WTC11 (cell line): ENCODE data around the gene ITGAV. TPM values are rescaled to one million over a fixed set of nuclear protein-coding genes. Genes with fewer than 3 reads are reported as not detected.
A peak's percentile ranks its signal among the peaks of the same experiment; 100 is the strongest.

ENCODE experiments used
- ATAC-seq: fragments of 200-7000 bp; cut with Tn5 transposase; 2 replicates; pipeline ENCODE4 v1.10.0; 2021; ENCODE audit warnings: mild to moderate bottlenecking, moderate library complexity
- CTCF ChIA-PET: fragments of 300-600 bp; sonication (Branson Sonifier 250); formaldehyde crosslinking; loops from one replicate; lab custom pipeline; 2021; ENCODE audit warnings: antibody characterized with exemption; lab: Charles Lee
- POLR2A ChIA-PET: fragments of 350-600 bp; sonication (Branson Sonifier 250); formaldehyde crosslinking; loops from one replicate; lab custom pipeline; 2021; ENCODE audit warnings: antibody characterized with exemption; lab: Charles Lee
- DNase-seq: peaks from one replicate; pipeline ENCODE4 v3.0.0; 2021; ENCODE audit warnings: low spot score
- H3K27ac Mint-ChIP-seq: 2 replicates; pipeline ENCODE4 v1.8.0; 2021; ENCODE audit warnings: mixed read lengths
- H3K27me3 Mint-ChIP-seq: 2 replicates; pipeline ENCODE4 v1.8.0; 2021; ENCODE audit warnings: low read depth, mild to moderate bottlenecking, moderate library complexity, mixed read lengths
- H3K36me3 Mint-ChIP-seq: 2 replicates; pipeline ENCODE4 v1.8.0; 2021; ENCODE audit warnings: mixed read lengths
- H3K4me1 Mint-ChIP-seq: 2 replicates; pipeline ENCODE4 v1.8.0; 2022; ENCODE audit warnings: mixed read lengths
- H3K4me3 Mint-ChIP-seq: 2 replicates; pipeline ENCODE4 v1.8.0; 2021; ENCODE audit warnings: mild to moderate bottlenecking, moderate library complexity, mixed read lengths
- H3K9me3 Mint-ChIP-seq: 2 replicates; pipeline ENCODE4 v1.8.0; 2021; ENCODE audit warnings: mixed read lengths
- GRHL2 ChIP-seq: fragments of 250-450 bp; sonication (Bioruptor Pico); IDR thresholded peaks from 2 replicates; pipeline ENCODE4 v1.8.0; 2022; ENCODE audit warnings: mild to moderate bottlenecking, moderate library complexity; ENCODE audit not compliant: insufficient replicate concordance, severe bottlenecking
- JAZF1 ChIP-seq: fragments of 250-450 bp; sonication (Bioruptor Pico); IDR thresholded peaks from 2 replicates; pipeline ENCODE4 v1.9.0; 2021; ENCODE audit warnings: moderate library complexity, mild to moderate bottlenecking, inconsistent platforms
- MYBL2 ChIP-seq: sonication (generic); formaldehyde crosslinking; IDR thresholded peaks from 2 replicates; pipeline ENCODE4 v1.8.1; 2023; ENCODE audit warnings: mild to moderate bottlenecking, moderate library complexity, missing genetic modification reagents
- NR2C2 ChIP-seq: sonication (generic); formaldehyde crosslinking; IDR thresholded peaks from 2 replicates; pipeline ENCODE4 v1.8.0; 2022; ENCODE audit warnings: mild to moderate bottlenecking, missing genetic modification reagents
- PRRX2 ChIP-seq: fragments of 250-450 bp; sonication (Bioruptor Pico); IDR thresholded peaks from 2 replicates; pipeline ENCODE4 v1.8.0; 2021; ENCODE audit warnings: mild to moderate bottlenecking
- RORB ChIP-seq: fragments of 250-450 bp; sonication (Bioruptor Pico); IDR thresholded peaks from 2 replicates; pipeline ENCODE4 v1.9.0; 2021; ENCODE audit warnings: mild to moderate bottlenecking
- SOX15 ChIP-seq: fragments of 250-450 bp; sonication (Bioruptor Pico); IDR thresholded peaks from 2 replicates; pipeline ENCODE4 v1.9.0; 2021; ENCODE audit warnings: mild to moderate bottlenecking
- TEAD4 ChIP-seq: sonication (generic); formaldehyde crosslinking; IDR thresholded peaks from 2 replicates; pipeline ENCODE4 v1.8.0; 2022; ENCODE audit warnings: mild to moderate bottlenecking, missing genetic modification reagents
- ZNF219 ChIP-seq: sonication (generic); formaldehyde crosslinking; IDR thresholded peaks from 2 replicates; pipeline ENCODE4 v1.8.0; 2023; ENCODE audit warnings: missing genetic modification reagents, mild to moderate bottlenecking, borderline replicate concordance
- ZNF396 ChIP-seq: fragments of 250-450 bp; sonication (Bioruptor Pico); IDR thresholded peaks from 2 replicates; pipeline ENCODE4 v1.8.0; 2021; ENCODE audit warnings: mild to moderate bottlenecking, moderate library complexity, borderline replicate concordance
- total RNA-seq: library from RNA; stranded (reverse); gene quantifications from 3 replicates; pipeline ENCODE4 v1.2.3, GENCODE V29; 2021
- TF ChIP-seq, protein P1 (sequence below): sonication (generic); formaldehyde crosslinking; IDR thresholded peaks from 2 replicates; pipeline ENCODE4 v1.8.1; 2022; ENCODE audit warnings: low read depth, missing genetic modification reagents, borderline replicate concordance
- TF ChIP-seq, protein P2 (sequence below): sonication (generic); formaldehyde crosslinking; IDR thresholded peaks from 2 replicates; pipeline ENCODE4 v1.8.1; 2022; ENCODE audit warnings: mild to moderate bottlenecking, moderate library complexity, missing genetic modification reagents
- TF ChIP-seq, protein P3 (sequence below): sonication (generic); formaldehyde crosslinking; IDR thresholded peaks from 2 replicates; pipeline ENCODE4 v1.8.1; 2023; ENCODE audit warnings: mild to moderate bottlenecking, moderate library complexity, missing genetic modification reagents
- TF ChIP-seq, protein P4 (sequence below): fragments of 250-450 bp; sonication (Bioruptor Pico); IDR thresholded peaks from 2 replicates; pipeline ENCODE4 v1.8.0; 2021; ENCODE audit warnings: mild to moderate bottlenecking
- TF ChIP-seq, protein P5 (sequence below): fragments of 250-450 bp; sonication (Bioruptor Pico); IDR thresholded peaks from 2 replicates; pipeline ENCODE4 v1.9.0; 2021; ENCODE audit warnings: mild to moderate bottlenecking, borderline replicate concordance
- TF ChIP-seq, protein P6 (sequence below): fragments of 200-600 bp; IDR thresholded peaks from 2 replicates; pipeline ENCODE4 v1.8.0; 2022; ENCODE audit warnings: antibody characterized with exemption
- TF ChIP-seq, protein P7 (sequence below): fragments of 250-450 bp; sonication (Bioruptor Pico); IDR thresholded peaks from 2 replicates; pipeline ENCODE4 v1.9.0; 2021; ENCODE audit warnings: mild to moderate bottlenecking

Gene ITGAV
- total RNA-seq, 1 experiment from 2014 or later = 30.0 TPM

DNA sequence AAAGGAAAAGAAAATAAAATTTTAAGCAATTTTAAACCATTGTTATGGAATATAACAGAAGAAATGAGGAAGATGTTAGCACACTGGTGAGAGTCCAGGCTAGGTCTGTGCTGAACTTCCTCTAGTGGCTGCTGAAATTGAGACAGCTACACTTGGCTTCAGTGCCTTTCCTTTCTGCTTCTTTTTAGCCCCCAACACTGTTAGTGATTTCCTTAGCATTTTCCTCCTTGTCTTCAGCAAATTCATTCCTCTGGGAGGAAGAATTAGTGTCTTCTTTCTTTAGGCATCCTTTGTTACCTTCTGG, 47.6 kb downstream of the ITGAV start:
- no peak for TF ChIP-seq GRHL2 (CRISPR knock-in tag)
- TF ChIP-seq ZNF396 (CRISPR knock-in tag) = no peak
- TF ChIP-seq ZNF219 (CRISPR knock-in tag) = no peak
- TF ChIP-seq PRRX2 (CRISPR knock-in tag) = no peak
- TF ChIP-seq SOX15 (CRISPR knock-in tag) = no peak
- TF ChIP-seq, protein P1, sequence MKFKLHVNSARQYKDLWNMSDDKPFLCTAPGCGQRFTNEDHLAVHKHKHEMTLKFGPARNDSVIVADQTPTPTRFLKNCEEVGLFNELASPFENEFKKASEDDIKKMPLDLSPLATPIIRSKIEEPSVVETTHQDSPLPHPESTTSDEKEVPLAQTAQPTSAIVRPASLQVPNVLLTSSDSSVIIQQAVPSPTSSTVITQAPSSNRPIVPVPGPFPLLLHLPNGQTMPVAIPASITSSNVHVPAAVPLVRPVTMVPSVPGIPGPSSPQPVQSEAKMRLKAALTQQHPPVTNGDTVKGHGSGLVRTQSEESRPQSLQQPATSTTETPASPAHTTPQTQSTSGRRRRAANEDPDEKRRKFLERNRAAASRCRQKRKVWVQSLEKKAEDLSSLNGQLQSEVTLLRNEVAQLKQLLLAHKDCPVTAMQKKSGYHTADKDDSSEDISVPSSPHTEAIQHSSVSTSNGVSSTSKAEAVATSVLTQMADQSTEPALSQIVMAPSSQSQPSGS = no peak
- TF ChIP-seq, protein P2, sequence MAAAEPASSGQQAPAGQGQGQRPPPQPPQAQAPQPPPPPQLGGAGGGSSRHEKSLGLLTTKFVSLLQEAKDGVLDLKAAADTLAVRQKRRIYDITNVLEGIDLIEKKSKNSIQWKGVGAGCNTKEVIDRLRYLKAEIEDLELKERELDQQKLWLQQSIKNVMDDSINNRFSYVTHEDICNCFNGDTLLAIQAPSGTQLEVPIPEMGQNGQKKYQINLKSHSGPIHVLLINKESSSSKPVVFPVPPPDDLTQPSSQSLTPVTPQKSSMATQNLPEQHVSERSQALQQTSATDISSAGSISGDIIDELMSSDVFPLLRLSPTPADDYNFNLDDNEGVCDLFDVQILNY (CRISPR knock-in tag) = no peak
- TF ChIP-seq, protein P3, sequence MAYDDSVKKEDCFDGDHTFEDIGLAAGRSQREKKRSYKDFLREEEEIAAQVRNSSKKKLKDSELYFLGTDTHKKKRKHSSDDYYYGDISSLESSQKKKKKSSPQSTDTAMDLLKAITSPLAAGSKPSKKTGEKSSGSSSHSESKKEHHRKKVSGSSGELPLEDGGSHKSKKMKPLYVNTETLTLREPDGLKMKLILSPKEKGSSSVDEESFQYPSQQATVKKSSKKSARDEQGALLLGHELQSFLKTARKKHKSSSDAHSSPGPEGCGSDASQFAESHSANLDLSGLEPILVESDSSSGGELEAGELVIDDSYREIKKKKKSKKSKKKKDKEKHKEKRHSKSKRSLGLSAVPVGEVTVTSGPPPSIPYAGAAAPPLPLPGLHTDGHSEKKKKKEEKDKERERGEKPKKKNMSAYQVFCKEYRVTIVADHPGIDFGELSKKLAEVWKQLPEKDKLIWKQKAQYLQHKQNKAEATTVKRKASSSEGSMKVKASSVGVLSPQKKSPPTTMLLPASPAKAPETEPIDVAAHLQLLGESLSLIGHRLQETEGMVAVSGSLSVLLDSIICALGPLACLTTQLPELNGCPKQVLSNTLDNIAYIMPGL (CRISPR knock-in tag) = no peak
- no peak for TF ChIP-seq JAZF1 (CRISPR knock-in tag)
- no peaks in the 10 kb centered on the region for H3K27me3 Mint-ChIP-seq
- no peaks in the 10 kb centered on the region; the same call in 1 of the 2 replicates for H3K36me3 Mint-ChIP-seq
- POLR2A ChIA-PET = no interaction called here
- peak overlapping the region; percentile 6; the same call in 1 of the 2 replicates for H3K27ac Mint-ChIP-seq
- no peak overlapping the region for H3K4me3 Mint-ChIP-seq
- DNase-seq = no peak
- ATAC-seq = no peak
- no peaks in the 10 kb centered on the region for H3K9me3 Mint-ChIP-seq
- H3K4me1 Mint-ChIP-seq = peaks cover 3% of the 10 kb centered on the region; the same call in 1 of the 2 replicates
- CTCF ChIA-PET = interaction anchor here (0.7 kb wide), 1 partner anchor 119 kb away, joined by 3 read pairs; no protein-coding TSS in a partner anchor

DNA sequence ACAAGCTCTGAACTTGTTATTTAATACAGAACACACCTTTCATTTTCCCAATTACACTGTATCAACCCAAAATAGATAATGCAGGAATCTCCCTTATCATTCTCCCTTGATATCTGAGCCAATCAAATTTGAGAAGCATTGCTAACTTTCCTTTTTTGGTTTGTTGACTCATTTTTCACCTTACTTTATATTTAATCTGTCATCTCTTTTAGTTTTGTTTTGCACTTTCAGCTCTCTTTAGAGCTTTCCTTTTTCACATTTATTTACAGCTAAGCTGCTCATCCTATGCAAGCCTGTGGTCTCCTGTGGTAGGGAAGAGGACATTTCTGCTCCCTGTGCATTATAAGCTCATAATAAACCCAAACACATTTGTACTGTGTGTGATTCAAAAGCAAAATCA, 50.1 kb downstream of the ITGAV start:
- DNase-seq (no peak), ATAC-seq (no peak)
- CTCF ChIA-PET = no interaction called here
- Mint-ChIP-seq H3K36me3 (peaks cover 3% of the 10 kb centered on the region), H3K27me3 (no peaks in the 10 kb centered on the region), H3K27ac (no peak overlapping the region), H3K4me1 (peaks cover 5% of the 10 kb centered on the region), H3K4me3 (no peak overlapping the region), H3K9me3 (no peaks in the 10 kb centered on the region)
- POLR2A ChIA-PET = interaction anchor here (0.6 kb wide), 1 partner anchor 152 kb away, joined by 4 read pairs; no protein-coding TSS in a partner anchor
- TF ChIP-seq, protein P4, sequence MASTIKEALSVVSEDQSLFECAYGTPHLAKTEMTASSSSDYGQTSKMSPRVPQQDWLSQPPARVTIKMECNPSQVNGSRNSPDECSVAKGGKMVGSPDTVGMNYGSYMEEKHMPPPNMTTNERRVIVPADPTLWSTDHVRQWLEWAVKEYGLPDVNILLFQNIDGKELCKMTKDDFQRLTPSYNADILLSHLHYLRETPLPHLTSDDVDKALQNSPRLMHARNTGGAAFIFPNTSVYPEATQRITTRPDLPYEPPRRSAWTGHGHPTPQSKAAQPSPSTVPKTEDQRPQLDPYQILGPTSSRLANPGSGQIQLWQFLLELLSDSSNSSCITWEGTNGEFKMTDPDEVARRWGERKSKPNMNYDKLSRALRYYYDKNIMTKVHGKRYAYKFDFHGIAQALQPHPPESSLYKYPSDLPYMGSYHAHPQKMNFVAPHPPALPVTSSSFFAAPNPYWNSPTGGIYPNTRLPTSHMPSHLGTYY = no peak
- no peak for TF ChIP-seq TEAD4 (CRISPR knock-in tag)
- TF ChIP-seq MYBL2 (CRISPR knock-in tag) = no peak
- no peak for TF ChIP-seq NR2C2 (CRISPR knock-in tag)
- TF ChIP-seq, protein P5, sequence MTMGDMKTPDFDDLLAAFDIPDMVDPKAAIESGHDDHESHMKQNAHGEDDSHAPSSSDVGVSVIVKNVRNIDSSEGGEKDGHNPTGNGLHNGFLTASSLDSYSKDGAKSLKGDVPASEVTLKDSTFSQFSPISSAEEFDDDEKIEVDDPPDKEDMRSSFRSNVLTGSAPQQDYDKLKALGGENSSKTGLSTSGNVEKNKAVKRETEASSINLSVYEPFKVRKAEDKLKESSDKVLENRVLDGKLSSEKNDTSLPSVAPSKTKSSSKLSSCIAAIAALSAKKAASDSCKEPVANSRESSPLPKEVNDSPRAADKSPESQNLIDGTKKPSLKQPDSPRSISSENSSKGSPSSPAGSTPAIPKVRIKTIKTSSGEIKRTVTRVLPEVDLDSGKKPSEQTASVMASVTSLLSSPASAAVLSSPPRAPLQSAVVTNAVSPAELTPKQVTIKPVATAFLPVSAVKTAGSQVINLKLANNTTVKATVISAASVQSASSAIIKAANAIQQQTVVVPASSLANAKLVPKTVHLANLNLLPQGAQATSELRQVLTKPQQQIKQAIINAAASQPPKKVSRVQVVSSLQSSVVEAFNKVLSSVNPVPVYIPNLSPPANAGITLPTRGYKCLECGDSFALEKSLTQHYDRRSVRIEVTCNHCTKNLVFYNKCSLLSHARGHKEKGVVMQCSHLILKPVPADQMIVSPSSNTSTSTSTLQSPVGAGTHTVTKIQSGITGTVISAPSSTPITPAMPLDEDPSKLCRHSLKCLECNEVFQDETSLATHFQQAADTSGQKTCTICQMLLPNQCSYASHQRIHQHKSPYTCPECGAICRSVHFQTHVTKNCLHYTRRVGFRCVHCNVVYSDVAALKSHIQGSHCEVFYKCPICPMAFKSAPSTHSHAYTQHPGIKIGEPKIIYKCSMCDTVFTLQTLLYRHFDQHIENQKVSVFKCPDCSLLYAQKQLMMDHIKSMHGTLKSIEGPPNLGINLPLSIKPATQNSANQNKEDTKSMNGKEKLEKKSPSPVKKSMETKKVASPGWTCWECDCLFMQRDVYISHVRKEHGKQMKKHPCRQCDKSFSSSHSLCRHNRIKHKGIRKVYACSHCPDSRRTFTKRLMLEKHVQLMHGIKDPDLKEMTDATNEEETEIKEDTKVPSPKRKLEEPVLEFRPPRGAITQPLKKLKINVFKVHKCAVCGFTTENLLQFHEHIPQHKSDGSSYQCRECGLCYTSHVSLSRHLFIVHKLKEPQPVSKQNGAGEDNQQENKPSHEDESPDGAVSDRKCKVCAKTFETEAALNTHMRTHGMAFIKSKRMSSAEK (CRISPR knock-in tag) = no peak
- TF ChIP-seq, protein P6, sequence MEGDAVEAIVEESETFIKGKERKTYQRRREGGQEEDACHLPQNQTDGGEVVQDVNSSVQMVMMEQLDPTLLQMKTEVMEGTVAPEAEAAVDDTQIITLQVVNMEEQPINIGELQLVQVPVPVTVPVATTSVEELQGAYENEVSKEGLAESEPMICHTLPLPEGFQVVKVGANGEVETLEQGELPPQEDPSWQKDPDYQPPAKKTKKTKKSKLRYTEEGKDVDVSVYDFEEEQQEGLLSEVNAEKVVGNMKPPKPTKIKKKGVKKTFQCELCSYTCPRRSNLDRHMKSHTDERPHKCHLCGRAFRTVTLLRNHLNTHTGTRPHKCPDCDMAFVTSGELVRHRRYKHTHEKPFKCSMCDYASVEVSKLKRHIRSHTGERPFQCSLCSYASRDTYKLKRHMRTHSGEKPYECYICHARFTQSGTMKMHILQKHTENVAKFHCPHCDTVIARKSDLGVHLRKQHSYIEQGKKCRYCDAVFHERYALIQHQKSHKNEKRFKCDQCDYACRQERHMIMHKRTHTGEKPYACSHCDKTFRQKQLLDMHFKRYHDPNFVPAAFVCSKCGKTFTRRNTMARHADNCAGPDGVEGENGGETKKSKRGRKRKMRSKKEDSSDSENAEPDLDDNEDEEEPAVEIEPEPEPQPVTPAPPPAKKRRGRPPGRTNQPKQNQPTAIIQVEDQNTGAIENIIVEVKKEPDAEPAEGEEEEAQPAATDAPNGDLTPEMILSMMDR = no peak
- TF ChIP-seq RORB (CRISPR knock-in tag) = no peak
- TF ChIP-seq, protein P7, sequence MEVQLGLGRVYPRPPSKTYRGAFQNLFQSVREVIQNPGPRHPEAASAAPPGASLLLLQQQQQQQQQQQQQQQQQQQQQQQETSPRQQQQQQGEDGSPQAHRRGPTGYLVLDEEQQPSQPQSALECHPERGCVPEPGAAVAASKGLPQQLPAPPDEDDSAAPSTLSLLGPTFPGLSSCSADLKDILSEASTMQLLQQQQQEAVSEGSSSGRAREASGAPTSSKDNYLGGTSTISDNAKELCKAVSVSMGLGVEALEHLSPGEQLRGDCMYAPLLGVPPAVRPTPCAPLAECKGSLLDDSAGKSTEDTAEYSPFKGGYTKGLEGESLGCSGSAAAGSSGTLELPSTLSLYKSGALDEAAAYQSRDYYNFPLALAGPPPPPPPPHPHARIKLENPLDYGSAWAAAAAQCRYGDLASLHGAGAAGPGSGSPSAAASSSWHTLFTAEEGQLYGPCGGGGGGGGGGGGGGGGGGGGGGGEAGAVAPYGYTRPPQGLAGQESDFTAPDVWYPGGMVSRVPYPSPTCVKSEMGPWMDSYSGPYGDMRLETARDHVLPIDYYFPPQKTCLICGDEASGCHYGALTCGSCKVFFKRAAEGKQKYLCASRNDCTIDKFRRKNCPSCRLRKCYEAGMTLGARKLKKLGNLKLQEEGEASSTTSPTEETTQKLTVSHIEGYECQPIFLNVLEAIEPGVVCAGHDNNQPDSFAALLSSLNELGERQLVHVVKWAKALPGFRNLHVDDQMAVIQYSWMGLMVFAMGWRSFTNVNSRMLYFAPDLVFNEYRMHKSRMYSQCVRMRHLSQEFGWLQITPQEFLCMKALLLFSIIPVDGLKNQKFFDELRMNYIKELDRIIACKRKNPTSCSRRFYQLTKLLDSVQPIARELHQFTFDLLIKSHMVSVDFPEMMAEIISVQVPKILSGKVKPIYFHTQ (CRISPR knock-in tag) = no peak
